HepG2 (cell line): ENCODE results near the gene SHTN1. TPM values are rescaled to one million over a fixed set of nuclear protein-coding genes. Genes with fewer than 3 reads are reported as not detected.

Experiments
- ATAC-seq: fragments of 200-7000 bp; cut with Tn5 transposase; 3 replicates; pipeline ENCODE4 v1.9.1; 2020; ENCODE audit warnings: mild to moderate bottlenecking, moderate library complexity
- BruUV-seq: library from RNA; stranded (reverse); fragments of 400-500 nt; replicated peaks from 2 replicates; lab custom pipeline; 2021; lab: Mats Ljungman, UMichigan
- CTCF ChIA-PET: fragments of 300-600 bp; formaldehyde crosslinking; extraction: SDS; loops from one replicate; lab custom pipeline; 2021; ENCODE audit warnings: low total read pairs, inconsistent platforms, low intra/inter-chr PET ratio; lab: Yijun Ruan, JAX
- POLR2A ChIA-PET: fragments of 350-600 bp; sonication (Branson Sonifier 250); formaldehyde crosslinking; loops from one replicate; lab custom pipeline; 2020; ENCODE audit warnings: antibody characterized with exemption, inconsistent platforms; lab: Yijun Ruan, JAX
- DNase-seq: peaks from one replicate; pipeline ENCODE4 v3.0.0-alpha.2; 2015; ENCODE audit warnings: low spot score
- FAIRE-seq: peaks from 3 replicates; lab custom pipeline; 2011; peaks lifted over from hg19 to GRCh38; lab: Jason Lieb, UNC
- H2AFZ ChIP-seq: one replicate; pipeline ENCODE4 v1.6.1; 2011; ENCODE audit warnings: low read length, inconsistent platforms
- H3K27ac ChIP-seq: fragments of 300-600 bp; 3 replicates; pipeline ENCODE4 v1.8.0; 2011; ENCODE audit warnings: mixed run types, mild to moderate bottlenecking, mixed read lengths, low read length, inconsistent platforms; ENCODE audit not compliant: insufficient read depth; ENCODE audit errors: extremely low read length
- H3K27me3 ChIP-seq, 2 experiments: fragments of 200-600 bp in 1 of 2; 2 replicates in 1 of 2; 3 replicates in 1 of 2; pipeline versions ENCODE4 v1.6.0 to v1.8.0; 2011; ENCODE audit warnings: low read length in 2 of 2, mild to moderate bottlenecking in 2 of 2, moderate library complexity in 2 of 2, inconsistent platforms in 1 of 2; ENCODE audit not compliant: insufficient read depth in 2 of 2, control insufficient read depth in 1 of 2
- H3K36me3 ChIP-seq, 2 experiments: fragments of 200-600 bp in 1 of 2; replicated peaks in 1 of 2; 2 replicates in 1 of 2; 3 replicates in 1 of 2; pipeline versions ENCODE4 v1.5.1 to v1.8.0; 2011; ENCODE audit warnings: low read length in 2 of 2, inconsistent platforms in 1 of 2; ENCODE audit not compliant: insufficient read depth in 2 of 2, control insufficient read depth in 1 of 2
- H3K4me1 ChIP-seq: 2 replicates; pipeline ENCODE4 v1.5.1; 2012; ENCODE audit warnings: low read length, inconsistent platforms; ENCODE audit not compliant: insufficient read depth
- H3K4me2 ChIP-seq: 2 replicates; pipeline ENCODE4 v1.6.0; 2011; ENCODE audit warnings: low read depth, low read length, inconsistent platforms
- H3K4me3 ChIP-seq, 3 experiments: fragments of 200-600 bp in 1 of 3; sonication (generic), shearing (Covaris generic) in 1 of 3; replicated peaks in 1 of 3; 2 replicates each; pipeline ENCODE4 v1.5.1; 2011 to 2016; ENCODE audit warnings: low read length in 3 of 3, inconsistent platforms in 2 of 3, low read depth in 2 of 3, mild to moderate bottlenecking in 2 of 3, control low read depth in 1 of 3, mixed read lengths in 1 of 3; ENCODE audit not compliant: insufficient read depth in 1 of 3
- H3K79me2 ChIP-seq: one replicate; pipeline ENCODE4 v1.6.1; 2011; ENCODE audit warnings: low read length, inconsistent platforms; ENCODE audit not compliant: insufficient read depth
- H3K9ac ChIP-seq: 2 replicates; pipeline ENCODE4 v1.6.0; 2011; ENCODE audit warnings: mild to moderate bottlenecking, low read depth, low read length, inconsistent platforms; ENCODE audit not compliant: insufficient read depth
- H3K9me3 ChIP-seq: 2 replicates; pipeline ENCODE4 v1.5.1; 2012; ENCODE audit warnings: mild to moderate bottlenecking, low read length
- H4K20me1 ChIP-seq: 2 replicates; pipeline ENCODE4 v1.6.0; 2011; ENCODE audit warnings: inconsistent platforms, mild to moderate bottlenecking, low read length, moderate library complexity; ENCODE audit not compliant: insufficient read depth
- FOXP4 ChIP-seq: sonication (generic); formaldehyde crosslinking; IDR thresholded peaks from 2 replicates; pipeline ENCODE4 v1.4.0; 2020; ENCODE audit warnings: missing genetic modification reagents
- PHF21A ChIP-seq: sonication (generic); formaldehyde crosslinking; IDR thresholded peaks from 2 replicates; pipeline ENCODE4 v1.5.0; 2020; ENCODE audit warnings: mild to moderate bottlenecking, missing genetic modification reagents
- SMC3 ChIP-seq: IDR thresholded peaks from 2 replicates; pipeline ENCODE4 v1.6.1; 2011; ENCODE audit warnings: low read length, improper control_type of control experiment
- ZNF710 ChIP-seq: sonication (generic); formaldehyde crosslinking; IDR thresholded peaks from 2 replicates; pipeline ENCODE4 v1.5.0; 2020; ENCODE audit warnings: mild to moderate bottlenecking, missing genetic modification reagents, borderline replicate concordance
- in situ Hi-C: cut with HindIII; loops from 2 replicates; pipeline ENCODE4 v1.10.0; 2017; ENCODE audit warnings: low pct_unique_long_range_greater_than_20kb; ENCODE audit not compliant: extremely low pct_ligation_motif_present
- intact Hi-C: fragments of 100-400 bp; cut with micrococcal nuclease; formaldehyde crosslinking; loops from one replicate; pipeline ENCODE4 v1.10.0; 2022; ENCODE audit not compliant: unreplicated experiment
- polyA plus RNA-seq, 8 experiments: library from polyadenylated mRNA; depleted of rRNA in 3 of 8; stranded (reverse) in 7 of 8; unstranded in 1 of 8; fragments of >200 nt; fragmentation: Illumina TruSeq in 4 of 8; extraction: Trizol in 4 of 8; gene quantifications; 2 replicates each; pipeline versions ENCODE4 v1.2.1 to v1.2.3, GENCODE V29; 2011 to 2016; ENCODE audit warnings: low read depth in 4 of 8, missing spikeins in 1 of 8, mixed read lengths in 1 of 8; ENCODE audit not compliant: insufficient read depth in 1 of 8
- total RNA-seq, 5 experiments: library from RNA; depleted of rRNA; stranded (reverse); fragments of >200 nt; fragmentation: Illumina TruSeq; extraction: Trizol; gene quantifications; 2 replicates each; pipeline ENCODE4 v1.2.3, GENCODE V29; 2016; ENCODE audit warnings: low read depth in 1 of 5

Gene SHTN1
- total and polyA plus RNA-seq, 2 of the 13 experiments (the other 11 are each of a cell fraction or from before 2014, with no cell fraction given): 11.3 to 15.6 TPM

- no peaks in the 10 kb centered on the region for H3K27me3 ChIP-seq
- ChIA-PET POLR2A (no interaction called here), CTCF (no interaction called here)
- in situ Hi-C loops (no loop called here), intact Hi-C loops (no loop called here)
- H4K20me1 ChIP-seq: 0 out of 2 replicates have a peak, but pooled peaks cover 7% of the 10 kb centered on the region
- H3K4me1 ChIP-seq: peaks cover 48% of the 10 kb centered on the region
- ATAC-seq (no peak), FAIRE-seq (no peak), DNase-seq (no peak)
- no peak overlapping the region for H3K27ac ChIP-seq
- H3K9ac ChIP-seq: no peak overlapping the region
- peaks cover 45% of the 10 kb centered on the region for H3K79me2 ChIP-seq
- 0 out of 5 replicates have a peak, but pooled peaks cover 0 to 2% of the 10 kb centered on the region in 2 experiments for H3K36me3 ChIP-seq
- TF ChIP-seq ZNF710 (CRISPR knock-in tag): no peak
- TF ChIP-seq PHF21A (CRISPR knock-in tag): no peak
- no peak for TF ChIP-seq SMC3
- TF ChIP-seq FOXP4 (CRISPR knock-in tag): no peak
- no peak overlapping the region for H3K4me2 ChIP-seq
- H2AFZ ChIP-seq: no peak overlapping the region
- H3K4me3 ChIP-seq: no peak overlapping the region
- no peaks in the 10 kb centered on the region for H3K9me3 ChIP-seq
- BruUV-seq: no TSS peak
Observed at GRCh38 chr10:116988311-116988710, 16.7 kb downstream of the SHTN1 start.
